WTC11 (cell line): ENCODE results near the gene AGBL1. TPM values are rescaled to one million over a fixed set of nuclear protein-coding genes. Genes with fewer than 3 reads are reported as not detected.

Experiments used
- ATAC-seq: fragments of 200-7000 bp; cut with Tn5 transposase; 2 replicates; pipeline ENCODE4 v1.10.0; 2021; ENCODE audit warnings: mild to moderate bottlenecking, moderate library complexity
- CTCF ChIA-PET: fragments of 300-600 bp; sonication (Branson Sonifier 250); formaldehyde crosslinking; loops from one replicate; lab custom pipeline; 2021; ENCODE audit warnings: antibody characterized with exemption; lab: Charles Lee
- POLR2A ChIA-PET: fragments of 350-600 bp; sonication (Branson Sonifier 250); formaldehyde crosslinking; loops from one replicate; lab custom pipeline; 2021; ENCODE audit warnings: antibody characterized with exemption; lab: Charles Lee
- DNase-seq: peaks from one replicate; pipeline ENCODE4 v3.0.0; 2021; ENCODE audit warnings: low spot score
- H3K27ac Mint-ChIP-seq: 2 replicates; pipeline ENCODE4 v1.8.0; 2021; ENCODE audit warnings: mixed read lengths
- H3K27me3 Mint-ChIP-seq: 2 replicates; pipeline ENCODE4 v1.8.0; 2021; ENCODE audit warnings: low read depth, mild to moderate bottlenecking, moderate library complexity, mixed read lengths
- H3K36me3 Mint-ChIP-seq: 2 replicates; pipeline ENCODE4 v1.8.0; 2021; ENCODE audit warnings: mixed read lengths
- H3K4me1 Mint-ChIP-seq: 2 replicates; pipeline ENCODE4 v1.8.0; 2022; ENCODE audit warnings: mixed read lengths
- H3K4me3 Mint-ChIP-seq: 2 replicates; pipeline ENCODE4 v1.8.0; 2021; ENCODE audit warnings: mild to moderate bottlenecking, moderate library complexity, mixed read lengths
- H3K9me3 Mint-ChIP-seq: 2 replicates; pipeline ENCODE4 v1.8.0; 2021; ENCODE audit warnings: mixed read lengths
- CREB1 ChIP-seq: sonication (generic); formaldehyde crosslinking; IDR thresholded peaks from 2 replicates; pipeline ENCODE4 v1.8.0; 2023; ENCODE audit warnings: mild to moderate bottlenecking, missing genetic modification reagents
- ELF4 ChIP-seq: sonication (generic); formaldehyde crosslinking; IDR thresholded peaks from 2 replicates; pipeline ENCODE4 v1.8.1; 2022; ENCODE audit warnings: low read depth, mild to moderate bottlenecking, moderate library complexity, missing genetic modification reagents
- EMX1 ChIP-seq: fragments of 250-450 bp; sonication (Bioruptor Pico); IDR thresholded peaks from 2 replicates; pipeline ENCODE4 v1.8.0; 2021; ENCODE audit warnings: mild to moderate bottlenecking
- FOXK1 ChIP-seq: sonication (generic); formaldehyde crosslinking; IDR thresholded peaks from 2 replicates; pipeline ENCODE4 v1.8.0; 2022; ENCODE audit warnings: mild to moderate bottlenecking, moderate library complexity, missing genetic modification reagents
- MXD4 ChIP-seq: fragments of 250-450 bp; sonication (Bioruptor Pico); IDR thresholded peaks from 2 replicates; pipeline ENCODE4 v1.8.0; 2021; ENCODE audit warnings: mild to moderate bottlenecking, moderate library complexity, borderline replicate concordance
- SP1 ChIP-seq: sonication (generic); formaldehyde crosslinking; conservative IDR thresholded peaks from 2 replicates; pipeline ENCODE4 v1.8.1; 2022; ENCODE audit warnings: missing genetic modification reagents
- ZNF396 ChIP-seq: fragments of 250-450 bp; sonication (Bioruptor Pico); IDR thresholded peaks from 2 replicates; pipeline ENCODE4 v1.8.0; 2021; ENCODE audit warnings: mild to moderate bottlenecking, moderate library complexity, borderline replicate concordance
- total RNA-seq: library from RNA; stranded (reverse); gene quantifications from 3 replicates; pipeline ENCODE4 v1.2.3, GENCODE V29; 2021
- TF ChIP-seq, protein P1 (sequence below): sonication (generic); formaldehyde crosslinking; IDR thresholded peaks from 2 replicates; pipeline ENCODE4 v1.8.1; 2023; ENCODE audit warnings: mild to moderate bottlenecking, missing genetic modification reagents, moderate library complexity
- TF ChIP-seq, protein P2 (sequence below): sonication (generic); formaldehyde crosslinking; IDR thresholded peaks from 2 replicates; pipeline ENCODE4 v1.8.1; 2022; ENCODE audit warnings: low read depth, missing genetic modification reagents, borderline replicate concordance
- TF ChIP-seq, protein P3 (sequence below): fragments of 250-450 bp; sonication (Bioruptor Pico); IDR thresholded peaks from 2 replicates; pipeline ENCODE4 v1.9.0; 2021; ENCODE audit warnings: mild to moderate bottlenecking
- TF ChIP-seq, protein P4 (sequence below): sonication (generic); formaldehyde crosslinking; IDR thresholded peaks from 2 replicates; pipeline ENCODE4 v1.8.0; 2023; ENCODE audit warnings: missing genetic modification reagents
- TF ChIP-seq, protein P5 (sequence below): sonication (generic); formaldehyde crosslinking; IDR thresholded peaks from 2 replicates; pipeline ENCODE4 v1.8.0; 2022; ENCODE audit warnings: missing genetic modification reagents
- TF ChIP-seq, protein P6 (sequence below): sonication (generic); formaldehyde crosslinking; IDR thresholded peaks from 2 replicates; pipeline ENCODE4 v1.8.1; 2023; ENCODE audit warnings: mild to moderate bottlenecking, missing genetic modification reagents, borderline replicate concordance

The AGBL1 gene
- total RNA-seq, 1 experiment from 2014 or later, result not detected

DNA sequence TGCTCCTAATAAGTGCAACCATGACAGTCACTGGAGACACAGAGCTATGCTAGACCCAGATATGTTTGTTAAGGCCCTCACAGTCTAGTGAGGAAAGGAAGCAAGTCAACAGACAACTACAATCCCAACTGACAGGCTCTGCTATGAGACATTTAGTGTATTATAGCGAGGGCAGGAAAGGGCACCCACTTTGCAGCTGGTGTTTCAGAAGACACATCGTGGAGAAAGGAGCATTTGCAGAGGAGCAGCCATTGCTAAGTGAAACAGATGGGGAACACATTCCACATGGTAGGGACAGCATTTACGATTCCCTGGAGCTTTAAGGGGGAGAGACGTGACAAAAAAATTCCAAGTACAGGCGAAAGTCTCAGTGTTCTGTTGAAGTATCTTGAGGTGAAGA lies 685.6 kb downstream of the AGBL1 start:
- Mint-ChIP-seq H3K9me3 (peaks cover 9% of the 10 kb centered on the region), H3K27ac (no peak overlapping the region), H3K36me3 (no peaks in the 10 kb centered on the region), H3K4me1 (peaks cover 4% of the 10 kb centered on the region), H3K4me3 (no peak overlapping the region), H3K27me3 (peaks cover 2% of the 10 kb centered on the region; the same call in 1 of the 2 replicates)
- ChIA-PET CTCF (interaction anchor here (1.5 kb wide), 1 partner anchor 9 kb away, joined by 6 read pairs; no protein-coding TSS in a partner anchor), POLR2A (no interaction called here)
- no peak for ATAC-seq
- TF ChIP-seq SP1 (no peak), ELF4 (no peak), ZNF396 (CRISPR knock-in tag) (no peak), CREB1 (CRISPR knock-in tag) (no peak), EMX1 (CRISPR knock-in tag) (no peak), MXD4 (no peak), FOXK1 (CRISPR knock-in tag) (no peak)
- TF ChIP-seq, protein P1, sequence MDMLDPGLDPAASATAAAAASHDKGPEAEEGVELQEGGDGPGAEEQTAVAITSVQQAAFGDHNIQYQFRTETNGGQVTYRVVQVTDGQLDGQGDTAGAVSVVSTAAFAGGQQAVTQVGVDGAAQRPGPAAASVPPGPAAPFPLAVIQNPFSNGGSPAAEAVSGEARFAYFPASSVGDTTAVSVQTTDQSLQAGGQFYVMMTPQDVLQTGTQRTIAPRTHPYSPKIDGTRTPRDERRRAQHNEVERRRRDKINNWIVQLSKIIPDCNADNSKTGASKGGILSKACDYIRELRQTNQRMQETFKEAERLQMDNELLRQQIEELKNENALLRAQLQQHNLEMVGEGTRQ (CRISPR knock-in tag), result no peak
- TF ChIP-seq, protein P2, sequence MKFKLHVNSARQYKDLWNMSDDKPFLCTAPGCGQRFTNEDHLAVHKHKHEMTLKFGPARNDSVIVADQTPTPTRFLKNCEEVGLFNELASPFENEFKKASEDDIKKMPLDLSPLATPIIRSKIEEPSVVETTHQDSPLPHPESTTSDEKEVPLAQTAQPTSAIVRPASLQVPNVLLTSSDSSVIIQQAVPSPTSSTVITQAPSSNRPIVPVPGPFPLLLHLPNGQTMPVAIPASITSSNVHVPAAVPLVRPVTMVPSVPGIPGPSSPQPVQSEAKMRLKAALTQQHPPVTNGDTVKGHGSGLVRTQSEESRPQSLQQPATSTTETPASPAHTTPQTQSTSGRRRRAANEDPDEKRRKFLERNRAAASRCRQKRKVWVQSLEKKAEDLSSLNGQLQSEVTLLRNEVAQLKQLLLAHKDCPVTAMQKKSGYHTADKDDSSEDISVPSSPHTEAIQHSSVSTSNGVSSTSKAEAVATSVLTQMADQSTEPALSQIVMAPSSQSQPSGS (CRISPR knock-in tag), result no peak
- TF ChIP-seq, protein P3, sequence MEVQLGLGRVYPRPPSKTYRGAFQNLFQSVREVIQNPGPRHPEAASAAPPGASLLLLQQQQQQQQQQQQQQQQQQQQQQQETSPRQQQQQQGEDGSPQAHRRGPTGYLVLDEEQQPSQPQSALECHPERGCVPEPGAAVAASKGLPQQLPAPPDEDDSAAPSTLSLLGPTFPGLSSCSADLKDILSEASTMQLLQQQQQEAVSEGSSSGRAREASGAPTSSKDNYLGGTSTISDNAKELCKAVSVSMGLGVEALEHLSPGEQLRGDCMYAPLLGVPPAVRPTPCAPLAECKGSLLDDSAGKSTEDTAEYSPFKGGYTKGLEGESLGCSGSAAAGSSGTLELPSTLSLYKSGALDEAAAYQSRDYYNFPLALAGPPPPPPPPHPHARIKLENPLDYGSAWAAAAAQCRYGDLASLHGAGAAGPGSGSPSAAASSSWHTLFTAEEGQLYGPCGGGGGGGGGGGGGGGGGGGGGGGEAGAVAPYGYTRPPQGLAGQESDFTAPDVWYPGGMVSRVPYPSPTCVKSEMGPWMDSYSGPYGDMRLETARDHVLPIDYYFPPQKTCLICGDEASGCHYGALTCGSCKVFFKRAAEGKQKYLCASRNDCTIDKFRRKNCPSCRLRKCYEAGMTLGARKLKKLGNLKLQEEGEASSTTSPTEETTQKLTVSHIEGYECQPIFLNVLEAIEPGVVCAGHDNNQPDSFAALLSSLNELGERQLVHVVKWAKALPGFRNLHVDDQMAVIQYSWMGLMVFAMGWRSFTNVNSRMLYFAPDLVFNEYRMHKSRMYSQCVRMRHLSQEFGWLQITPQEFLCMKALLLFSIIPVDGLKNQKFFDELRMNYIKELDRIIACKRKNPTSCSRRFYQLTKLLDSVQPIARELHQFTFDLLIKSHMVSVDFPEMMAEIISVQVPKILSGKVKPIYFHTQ (CRISPR knock-in tag), result no peak
- TF ChIP-seq, protein P4, sequence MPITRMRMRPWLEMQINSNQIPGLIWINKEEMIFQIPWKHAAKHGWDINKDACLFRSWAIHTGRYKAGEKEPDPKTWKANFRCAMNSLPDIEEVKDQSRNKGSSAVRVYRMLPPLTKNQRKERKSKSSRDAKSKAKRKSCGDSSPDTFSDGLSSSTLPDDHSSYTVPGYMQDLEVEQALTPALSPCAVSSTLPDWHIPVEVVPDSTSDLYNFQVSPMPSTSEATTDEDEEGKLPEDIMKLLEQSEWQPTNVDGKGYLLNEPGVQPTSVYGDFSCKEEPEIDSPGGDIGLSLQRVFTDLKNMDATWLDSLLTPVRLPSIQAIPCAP (CRISPR knock-in tag), result no peak
- TF ChIP-seq, protein P5, sequence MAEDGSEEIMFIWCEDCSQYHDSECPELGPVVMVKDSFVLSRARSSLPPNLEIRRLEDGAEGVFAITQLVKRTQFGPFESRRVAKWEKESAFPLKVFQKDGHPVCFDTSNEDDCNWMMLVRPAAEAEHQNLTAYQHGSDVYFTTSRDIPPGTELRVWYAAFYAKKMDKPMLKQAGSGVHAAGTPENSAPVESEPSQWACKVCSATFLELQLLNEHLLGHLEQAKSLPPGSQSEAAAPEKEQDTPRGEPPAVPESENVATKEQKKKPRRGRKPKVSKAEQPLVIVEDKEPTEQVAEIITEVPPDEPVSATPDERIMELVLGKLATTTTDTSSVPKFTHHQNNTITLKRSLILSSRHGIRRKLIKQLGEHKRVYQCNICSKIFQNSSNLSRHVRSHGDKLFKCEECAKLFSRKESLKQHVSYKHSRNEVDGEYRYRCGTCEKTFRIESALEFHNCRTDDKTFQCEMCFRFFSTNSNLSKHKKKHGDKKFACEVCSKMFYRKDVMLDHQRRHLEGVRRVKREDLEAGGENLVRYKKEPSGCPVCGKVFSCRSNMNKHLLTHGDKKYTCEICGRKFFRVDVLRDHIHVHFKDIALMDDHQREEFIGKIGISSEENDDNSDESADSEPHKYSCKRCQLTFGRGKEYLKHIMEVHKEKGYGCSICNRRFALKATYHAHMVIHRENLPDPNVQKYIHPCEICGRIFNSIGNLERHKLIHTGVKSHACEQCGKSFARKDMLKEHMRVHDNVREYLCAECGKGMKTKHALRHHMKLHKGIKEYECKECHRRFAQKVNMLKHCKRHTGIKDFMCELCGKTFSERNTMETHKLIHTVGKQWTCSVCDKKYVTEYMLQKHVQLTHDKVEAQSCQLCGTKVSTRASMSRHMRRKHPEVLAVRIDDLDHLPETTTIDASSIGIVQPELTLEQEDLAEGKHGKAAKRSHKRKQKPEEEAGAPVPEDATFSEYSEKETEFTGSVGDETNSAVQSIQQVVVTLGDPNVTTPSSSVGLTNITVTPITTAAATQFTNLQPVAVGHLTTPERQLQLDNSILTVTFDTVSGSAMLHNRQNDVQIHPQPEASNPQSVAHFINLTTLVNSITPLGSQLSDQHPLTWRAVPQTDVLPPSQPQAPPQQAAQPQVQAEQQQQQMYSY (CRISPR knock-in tag), result no peak
- TF ChIP-seq, protein P6, sequence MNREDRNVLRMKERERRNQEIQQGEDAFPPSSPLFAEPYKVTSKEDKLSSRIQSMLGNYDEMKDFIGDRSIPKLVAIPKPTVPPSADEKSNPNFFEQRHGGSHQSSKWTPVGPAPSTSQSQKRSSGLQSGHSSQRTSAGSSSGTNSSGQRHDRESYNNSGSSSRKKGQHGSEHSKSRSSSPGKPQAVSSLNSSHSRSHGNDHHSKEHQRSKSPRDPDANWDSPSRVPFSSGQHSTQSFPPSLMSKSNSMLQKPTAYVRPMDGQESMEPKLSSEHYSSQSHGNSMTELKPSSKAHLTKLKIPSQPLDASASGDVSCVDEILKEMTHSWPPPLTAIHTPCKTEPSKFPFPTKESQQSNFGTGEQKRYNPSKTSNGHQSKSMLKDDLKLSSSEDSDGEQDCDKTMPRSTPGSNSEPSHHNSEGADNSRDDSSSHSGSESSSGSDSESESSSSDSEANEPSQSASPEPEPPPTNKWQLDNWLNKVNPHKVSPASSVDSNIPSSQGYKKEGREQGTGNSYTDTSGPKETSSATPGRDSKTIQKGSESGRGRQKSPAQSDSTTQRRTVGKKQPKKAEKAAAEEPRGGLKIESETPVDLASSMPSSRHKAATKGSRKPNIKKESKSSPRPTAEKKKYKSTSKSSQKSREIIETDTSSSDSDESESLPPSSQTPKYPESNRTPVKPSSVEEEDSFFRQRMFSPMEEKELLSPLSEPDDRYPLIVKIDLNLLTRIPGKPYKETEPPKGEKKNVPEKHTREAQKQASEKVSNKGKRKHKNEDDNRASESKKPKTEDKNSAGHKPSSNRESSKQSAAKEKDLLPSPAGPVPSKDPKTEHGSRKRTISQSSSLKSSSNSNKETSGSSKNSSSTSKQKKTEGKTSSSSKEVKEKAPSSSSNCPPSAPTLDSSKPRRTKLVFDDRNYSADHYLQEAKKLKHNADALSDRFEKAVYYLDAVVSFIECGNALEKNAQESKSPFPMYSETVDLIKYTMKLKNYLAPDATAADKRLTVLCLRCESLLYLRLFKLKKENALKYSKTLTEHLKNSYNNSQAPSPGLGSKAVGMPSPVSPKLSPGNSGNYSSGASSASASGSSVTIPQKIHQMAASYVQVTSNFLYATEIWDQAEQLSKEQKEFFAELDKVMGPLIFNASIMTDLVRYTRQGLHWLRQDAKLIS (CRISPR knock-in tag), result no peak
- no peak for DNase-seq
